ENCODE data around the gene XCR1.

- TF ChIP-seq TAF1 (IDR thresholded peaks at IDR 0.05; ENCODE audit: low read depth) (no peak), YY1 (IDR thresholded peaks at IDR 0.05; ENCODE audit: low read depth) (no peak), CREB1 (IDR thresholded peaks at IDR 0.05; ENCODE audit: low read depth) (no peak)
Observed at GRCh38 chr3:46062679-46063078, 35.4 kb upstream of the XCR1 start.
